IgD-negative memory B cell (primary cell): ENCODE measurements around the gene MYOM3. TPM values are rescaled to one million over a fixed set of nuclear protein-coding genes. Genes with fewer than 3 reads are reported as not detected.
"Not testable (repeated sequence)": the region's sequence is repeated elsewhere in the genome, so short reads cannot be mapped to it uniquely, and the experiment has no call there.

ENCODE experiments used
- H3K27ac Mint-ChIP-seq, 3 donors: one replicate each; pipeline ENCODE4 v1.8.0; 2020 to 2022; ENCODE audit warnings: mild to moderate bottlenecking in 3 of 3, mixed read lengths in 3 of 3, moderate library complexity in 1 of 3
- H3K27me3 Mint-ChIP-seq: one replicate; pipeline ENCODE4 v1.8.0; 2021; ENCODE audit warnings: mixed read lengths
- H3K36me3 Mint-ChIP-seq: one replicate; pipeline ENCODE4 v1.8.0; 2020; ENCODE audit warnings: mild to moderate bottlenecking, mixed read lengths
- H3K4me1 Mint-ChIP-seq, 3 donors: one replicate each; pipeline ENCODE4 v1.8.0; 2020 to 2022; ENCODE audit warnings: mixed read lengths in 3 of 3, mild to moderate bottlenecking in 1 of 3
- H3K4me3 Mint-ChIP-seq, 4 donors: one replicate each; pipeline ENCODE4 v1.8.0; 2020 to 2022; ENCODE audit warnings: mild to moderate bottlenecking in 4 of 4, mixed read lengths in 4 of 4, moderate library complexity in 3 of 4
- H3K9me3 Mint-ChIP-seq, 3 donors: one replicate each; pipeline ENCODE4 v1.8.0; 2020 to 2021; ENCODE audit warnings: mixed read lengths in 3 of 3, mild to moderate bottlenecking in 1 of 3
- polyA plus RNA-seq: library from polyadenylated mRNA; unstranded; fragments of 300-500 nt; fragmentation: Illumina TruSeq; gene quantifications from one replicate; pipeline ENCODE4 v1.2.3, GENCODE V29; 2021

MYOM3 gene
- polyA plus RNA-seq, 1 donor from 2014 or later, result not detected

- not testable (repeated sequence) for H3K9me3 Mint-ChIP-seq, H3K4me1 Mint-ChIP-seq, H3K36me3 Mint-ChIP-seq, H3K4me3 Mint-ChIP-seq, H3K27ac Mint-ChIP-seq
- H3K27me3 Mint-ChIP-seq, result peaks cover 31% of the 10 kb centered on the region
These were observed 99.1 kb downstream of the MYOM3 start for GRCh38 chr1:24012878-24013277.

GRCh38 chr1:24010650-24011049 is 101.3 kb downstream of the MYOM3 start:
- no peak overlapping the region for H3K27ac Mint-ChIP-seq

DNA sequence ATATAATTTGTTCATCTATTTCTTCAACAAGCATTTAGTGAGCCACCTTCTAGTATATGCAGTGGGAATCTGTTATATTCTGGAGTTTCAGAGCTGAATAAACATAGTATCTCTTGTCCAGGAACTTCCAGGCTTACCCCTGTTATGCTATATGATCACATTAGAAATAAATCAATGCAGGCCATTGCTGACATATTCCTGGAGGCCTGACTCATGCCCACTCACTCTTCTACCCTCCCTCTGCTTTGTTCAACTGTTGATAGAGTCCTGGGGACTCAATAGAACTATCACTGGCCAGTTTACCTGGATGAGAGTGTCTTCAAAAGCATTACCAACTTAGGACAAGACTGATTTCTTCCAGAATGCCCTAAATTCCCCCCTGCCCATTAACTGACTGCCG is 102.5 kb downstream of the MYOM3 start:
- Mint-ChIP-seq H3K4me3 (no peak overlapping the region), H3K4me1 (peaks cover 0 to 4% (median 2%) of the 10 kb centered on the region in 3 donors), H3K36me3 (no peaks in the 10 kb centered on the region), H3K27ac (no peak overlapping the region), H3K9me3 (peaks cover 0 to 1% (median 0%) of the 10 kb centered on the region in 3 donors), H3K27me3 (peaks cover 26% of the 10 kb centered on the region)

More at GRCh38 chr1:24010650-24011049, 101.3 kb downstream of the MYOM3 start:
- Mint-ChIP-seq H3K27me3 (peaks cover 28% of the 10 kb centered on the region), H3K4me3 (no peak overlapping the region), H3K4me1 (peaks cover 0 to 4% (median 2%) of the 10 kb centered on the region in 3 donors), H3K9me3 (peaks cover 0 to 1% (median 0%) of the 10 kb centered on the region in 3 donors), H3K36me3 (no peaks in the 10 kb centered on the region)

DNA sequence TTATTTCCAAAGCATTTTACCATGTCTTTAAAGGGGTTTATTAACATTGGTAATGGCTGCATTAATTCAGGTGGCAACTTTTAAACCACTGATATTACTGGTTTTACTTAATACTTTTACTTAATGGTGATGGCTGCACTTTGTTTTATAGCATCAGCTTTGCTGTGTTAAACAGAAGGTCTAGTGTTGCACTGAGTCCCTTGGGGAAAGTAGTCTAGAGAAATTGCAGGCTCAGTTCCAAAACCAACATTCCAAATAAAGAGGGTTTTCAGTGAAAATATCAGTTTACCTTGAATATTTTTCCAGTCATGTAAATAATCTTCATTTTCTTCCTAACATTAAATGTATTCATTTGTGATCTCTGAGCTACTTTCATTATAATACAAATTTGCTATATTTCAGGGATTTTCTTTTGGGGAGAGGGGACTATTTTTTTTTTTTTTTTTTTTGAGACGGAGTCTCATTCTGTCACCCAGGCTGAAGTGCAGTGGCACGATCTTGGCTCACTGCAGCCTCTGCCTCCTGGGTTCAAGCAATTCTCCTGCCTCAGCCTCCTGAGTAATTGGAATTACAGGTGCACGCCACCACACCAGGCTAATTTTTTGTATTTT is 103.3 kb downstream of the MYOM3 start:
- H3K9me3 Mint-ChIP-seq, H3K36me3 Mint-ChIP-seq, H3K4me1 Mint-ChIP-seq, H3K4me3 Mint-ChIP-seq, H3K27ac Mint-ChIP-seq: not testable (repeated sequence)
- peaks cover 24% of the 10 kb centered on the region for H3K27me3 Mint-ChIP-seq

DNA sequence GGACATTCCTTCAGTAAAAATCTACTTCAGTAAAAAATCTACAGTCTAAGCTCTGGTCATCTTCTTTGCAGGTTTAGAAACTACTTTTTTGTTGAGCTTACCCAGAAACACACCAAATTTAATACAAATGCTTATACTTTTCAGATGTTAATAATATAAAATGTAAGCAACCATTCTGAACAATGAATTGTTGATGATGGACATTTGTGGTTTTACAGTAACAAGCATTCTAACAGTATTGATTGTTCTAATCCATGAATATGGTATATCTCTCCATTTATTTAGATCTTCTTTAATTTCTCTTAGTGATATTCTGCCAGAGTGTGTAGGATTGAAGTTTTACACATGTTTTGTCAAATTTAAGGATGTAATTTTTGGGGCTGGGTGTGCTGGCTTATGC is 104.9 kb downstream of the MYOM3 start:
- H3K4me1 Mint-ChIP-seq, result peaks cover 9 to 13% (median 12%) of the 10 kb centered on the region in 3 donors
- H3K27ac Mint-ChIP-seq, result no peak overlapping the region
- H3K27me3 Mint-ChIP-seq, result peaks cover 15% of the 10 kb centered on the region
- H3K36me3 Mint-ChIP-seq, result no peaks in the 10 kb centered on the region
- peaks cover 0 to 1% (median 0%) of the 10 kb centered on the region in 3 donors for H3K9me3 Mint-ChIP-seq
- no peak overlapping the region for H3K4me3 Mint-ChIP-seq

Other genes with a start within 250 kb of the MYOM3 start
- 14.7 TPM for gene FUCA1, start 243.8 kb downstream of the MYOM3 start, polyA plus RNA-seq
- gene CNR2, start 198.8 kb downstream of the MYOM3 start, polyA plus RNA-seq, result 52.1 TPM
- 143 TPM for gene PNRC2, start 152.3 kb downstream of the MYOM3 start, polyA plus RNA-seq
- gene SRSF10, start 131.8 kb downstream of the MYOM3 start, polyA plus RNA-seq, result 116 TPM
- gene IL22RA1, start 31.0 kb upstream of the MYOM3 start, polyA plus RNA-seq, result not detected
- 11.5 TPM for gene IFNLR1, start 75.2 kb upstream of the MYOM3 start, polyA plus RNA-seq
- gene GRHL3, start 207.2 kb upstream of the MYOM3 start, polyA plus RNA-seq, result not detected